Mesothelial cell of epicardium (in vitro differentiated cells): ENCODE data around the gene AIFM3. TPM values are rescaled to one million over a fixed set of nuclear protein-coding genes. Genes with fewer than 3 reads are reported as not detected.

Experiments used
- DNase-seq, 2 experiments: peaks; one replicate each; pipeline ENCODE4 v3.0.0; 2021; ENCODE audit warnings: low spot score in 2 of 2; ENCODE audit not compliant: unreplicated experiment in 2 of 2
- H3K27ac Mint-ChIP-seq: 2 replicates; pipeline ENCODE4 v1.8.0; 2021; ENCODE audit warnings: mixed read lengths
- H3K27me3 Mint-ChIP-seq: 2 replicates; pipeline ENCODE4 v1.8.0; 2021; ENCODE audit warnings: low read depth, mixed read lengths
- H3K36me3 Mint-ChIP-seq: 2 replicates; pipeline ENCODE4 v1.8.0; 2021; ENCODE audit warnings: mixed read lengths
- H3K4me1 Mint-ChIP-seq: 2 replicates; pipeline ENCODE4 v1.8.0; 2021; ENCODE audit warnings: mixed read lengths
- H3K4me3 Mint-ChIP-seq: 2 replicates; pipeline ENCODE4 v1.8.0; 2021; ENCODE audit warnings: mild to moderate bottlenecking, moderate library complexity, mixed read lengths
- H3K9me3 Mint-ChIP-seq: 2 replicates; pipeline ENCODE4 v1.8.0; 2021; ENCODE audit warnings: mixed read lengths
- CTCF ChIP-seq: fragments of 200-600 bp; sonication (generic); IDR thresholded peaks from one replicate; pipeline ENCODE4 v1.5.0; 2021; ENCODE audit warnings: antibody characterized with exemption; ENCODE audit not compliant: unreplicated experiment
- total RNA-seq: library from RNA; stranded (reverse); gene quantifications from 3 replicates; pipeline ENCODE4 v1.2.1, GENCODE V29; 2021

Gene AIFM3
- total RNA-seq, 1 donor from 2014 or later, result 2.5 TPM

- no peaks in the 10 kb centered on the region for H3K36me3 Mint-ChIP-seq
- no peaks in the 10 kb centered on the region for H3K9me3 Mint-ChIP-seq
- DNase-seq, result no peak
- peak within 1 kb of the TSS; percentile 76 for H3K4me3 Mint-ChIP-seq
- H3K4me1 Mint-ChIP-seq, result peaks cover 38% of the 10 kb centered on the region
- no peaks in the 10 kb centered on the region for H3K27me3 Mint-ChIP-seq
- TF ChIP-seq CTCF, result no peak
- H3K27ac Mint-ChIP-seq, result peak within 1 kb of the TSS; percentile 92
These were observed 47.8 kb downstream of the AIFM3 start, which contains the start of gene P2RX6 for GRCh38 chr22:21014726-21015465. Gene P2RX6 (plus strand): TSS chr22:21015165. CDS start chr22:21015175, 10 bp downstream.

GRCh38 chr22:21015466-21016006 lies 48.5 kb downstream of the AIFM3 start:
- H3K4me1 Mint-ChIP-seq, result peaks cover 38% of the 10 kb centered on the region
- no peak for DNase-seq
- H3K9me3 Mint-ChIP-seq, result no peaks in the 10 kb centered on the region
- TF ChIP-seq CTCF, result no peak
- H3K4me3 Mint-ChIP-seq, result no peak overlapping the region
- peak overlapping the region; percentile 92 for H3K27ac Mint-ChIP-seq
- H3K27me3 Mint-ChIP-seq, result no peaks in the 10 kb centered on the region
- no peaks in the 10 kb centered on the region for H3K36me3 Mint-ChIP-seq

- Mint-ChIP-seq H3K27me3 (no peaks in the 10 kb centered on the region), H3K9me3 (no peaks in the 10 kb centered on the region), H3K4me1 (peaks cover 38% of the 10 kb centered on the region), H3K4me3 (no peak overlapping the region), H3K36me3 (no peaks in the 10 kb centered on the region), H3K27ac (peak overlapping the region; percentile 73)
- no peak for TF ChIP-seq CTCF
- no peak for DNase-seq
These were observed 49.8 kb downstream of the AIFM3 start for GRCh38 chr22:21016644-21017420.

GRCh38 chr22:21018314-21018713 lies 51.3 kb downstream of the AIFM3 start:
- Mint-ChIP-seq H3K27ac (no peak overlapping the region), H3K36me3 (no peaks in the 10 kb centered on the region), H3K27me3 (no peaks in the 10 kb centered on the region), H3K9me3 (no peaks in the 10 kb centered on the region), H3K4me3 (no peak overlapping the region), H3K4me1 (peaks cover 35% of the 10 kb centered on the region)
- no peak for TF ChIP-seq CTCF
- no peak for DNase-seq

- no peak overlapping the region for H3K27ac Mint-ChIP-seq
- H3K27me3 Mint-ChIP-seq, result no peaks in the 10 kb centered on the region
- no peak for DNase-seq
- TF ChIP-seq CTCF, result peak; percentile 23
- no peak overlapping the region for H3K4me3 Mint-ChIP-seq
- peaks cover 11% of the 10 kb centered on the region for H3K4me1 Mint-ChIP-seq
- H3K36me3 Mint-ChIP-seq, result no peaks in the 10 kb centered on the region
- H3K9me3 Mint-ChIP-seq, result no peaks in the 10 kb centered on the region
These were observed 53.9 kb downstream of the AIFM3 start for GRCh38 chr22:21020802-21021429.
